GM23338 (cell line): Measurements from ENCODE around the gene AGPAT3. TPM values are rescaled to one million over a fixed set of nuclear protein-coding genes. Genes with fewer than 3 reads are reported as not detected.

Source experiments
- ATAC-seq: fragments of 200-7000 bp; cut with Tn5 transposase; 3 replicates; pipeline ENCODE4 v1.9.1; 2020
- DNase-seq: peaks from one replicate; pipeline ENCODE4 v3.0.0-alpha.2; 2015; ENCODE audit warnings: low spot score
- H2AFZ ChIP-seq: fragments of 200-600 bp; sonication (generic); 2 replicates; pipeline ENCODE4 v1.8.0; 2016; ENCODE audit warnings: antibody characterized with exemption, mild to moderate bottlenecking, moderate library complexity
- H3F3A ChIP-seq: fragments of 200-600 bp; sonication (generic); replicated peaks from 2 replicates; pipeline ENCODE4 v1.8.0; 2017; ENCODE audit warnings: antibody characterized with exemption, mixed run types, low read depth
- H3K27ac ChIP-seq: fragments of 200-600 bp; sonication (generic); 2 replicates; pipeline ENCODE4 v1.6.1; 2016; ENCODE audit warnings: low read depth
- H3K27me3 ChIP-seq: fragments of 200-600 bp; sonication (generic); 2 replicates; pipeline ENCODE4 v1.8.0; 2016; ENCODE audit warnings: mild to moderate bottlenecking, mixed run types, moderate library complexity; ENCODE audit not compliant: insufficient read depth
- H3K36me3 ChIP-seq: fragments of 200-600 bp; sonication (generic); 2 replicates; pipeline ENCODE4 v1.8.0; 2016; ENCODE audit warnings: mild to moderate bottlenecking; ENCODE audit not compliant: insufficient read depth
- H3K4me1 ChIP-seq: fragments of 200-600 bp; sonication (generic); 2 replicates; pipeline ENCODE4 v1.8.0; 2016; ENCODE audit warnings: mild to moderate bottlenecking, moderate library complexity; ENCODE audit not compliant: insufficient read depth
- H3K4me2 ChIP-seq: fragments of 200-600 bp; sonication (generic); 2 replicates; pipeline ENCODE4 v1.7.1; 2017; ENCODE audit warnings: mixed run types
- H3K4me3 ChIP-seq: fragments of 200-600 bp; sonication (generic); 2 replicates; pipeline ENCODE4 v1.6.1; 2016; ENCODE audit warnings: mixed run types
- H3K79me2 ChIP-seq: fragments of 200-600 bp; sonication (generic); replicated peaks from 2 replicates; pipeline ENCODE4 v1.8.0; 2017; ENCODE audit warnings: mild to moderate bottlenecking; ENCODE audit not compliant: insufficient read depth
- H3K9me2 ChIP-seq: fragments of 200-600 bp; sonication (generic); 2 replicates; pipeline ENCODE4 v1.8.0; 2017; ENCODE audit not compliant: insufficient read depth
- H4K20me1 ChIP-seq: fragments of 200-600 bp; sonication (generic); replicated peaks from 2 replicates; pipeline ENCODE4 v1.8.0; 2017; ENCODE audit warnings: mild to moderate bottlenecking; ENCODE audit not compliant: insufficient read depth
- H3K27ac Mint-ChIP-seq: 2 replicates; pipeline ENCODE4 v1.8.0; 2020; ENCODE audit warnings: inconsistent platforms, mild to moderate bottlenecking, moderate library complexity, mixed read lengths
- H3K27me3 Mint-ChIP-seq: 3 replicates; pipeline ENCODE4 v1.8.0; 2022; ENCODE audit warnings: low read depth, mild to moderate bottlenecking, moderate library complexity, mixed read lengths, inconsistent platforms; ENCODE audit not compliant: insufficient read depth, poor library complexity
- H3K36me3 Mint-ChIP-seq: 3 replicates; pipeline ENCODE4 v1.8.0; 2021; ENCODE audit warnings: low read depth, mild to moderate bottlenecking, inconsistent platforms, moderate library complexity, mixed read lengths
- H3K4me1 Mint-ChIP-seq: 3 replicates; pipeline ENCODE4 v1.8.0; 2020; ENCODE audit warnings: mild to moderate bottlenecking, inconsistent platforms, mixed read lengths
- H3K4me3 Mint-ChIP-seq: 3 replicates; pipeline ENCODE4 v1.8.0; 2021; ENCODE audit warnings: moderate library complexity, mild to moderate bottlenecking, inconsistent platforms, mixed read lengths
- H3K9me3 Mint-ChIP-seq: 3 replicates; pipeline ENCODE4 v1.8.0; 2020; ENCODE audit warnings: moderate library complexity, mild to moderate bottlenecking, inconsistent platforms, mixed read lengths
- CREB1 ChIP-seq: fragments of 250-450 bp; sonication (Bioruptor Pico); IDR thresholded peaks from 2 replicates; pipeline ENCODE4 v1.5.0; 2020; ENCODE audit warnings: low read depth, mild to moderate bottlenecking, moderate library complexity
- CTCF ChIP-seq, 2 experiments: fragments of 200-600 bp in 1 of 2; sonication (generic) in 1 of 2; conservative IDR thresholded peaks; 2 replicates each; pipeline versions ENCODE4 v1.5.1 to v1.6.1; 2016 to 2017; ENCODE audit warnings: antibody characterized with exemption in 2 of 2, low read depth in 2 of 2, mild to moderate bottlenecking in 2 of 2, moderate library complexity in 1 of 2
- ETS1 ChIP-seq: IDR thresholded peaks from 2 replicates; pipeline ENCODE4 v1.6.1; 2016; ENCODE audit warnings: antibody characterized with exemption
- EZH2 ChIP-seq: fragments of 200-600 bp; sonication (generic); IDR thresholded peaks from one replicate; pipeline ENCODE4 v1.8.0; 2017; ENCODE audit warnings: antibody characterized with exemption, mild to moderate bottlenecking, low read depth; ENCODE audit not compliant: unreplicated experiment
- JUNB ChIP-seq: IDR thresholded peaks from one replicate; pipeline ENCODE4 v1.6.1; 2016; ENCODE audit warnings: antibody characterized with exemption; ENCODE audit not compliant: unreplicated experiment
- NANOG ChIP-seq: IDR thresholded peaks from 2 replicates; pipeline ENCODE4 v1.6.1; 2016; ENCODE audit warnings: antibody characterized with exemption, borderline replicate concordance
- POLR2AphosphoS5 ChIP-seq: IDR thresholded peaks from 2 replicates; pipeline ENCODE4 v1.6.1; 2016; ENCODE audit warnings: antibody characterized with exemption, low read depth
- REST ChIP-seq: IDR thresholded peaks from one replicate; pipeline ENCODE4 v1.6.1; 2018; ENCODE audit warnings: antibody characterized with exemption; ENCODE audit not compliant: unreplicated experiment
- STAT1 ChIP-seq: IDR thresholded peaks from one replicate; pipeline ENCODE4 v1.6.1; 2016; ENCODE audit warnings: antibody characterized with exemption; ENCODE audit not compliant: unreplicated experiment
- ZNF114 ChIP-seq: fragments of 250-450 bp; sonication (Bioruptor Pico); IDR thresholded peaks from 2 replicates; pipeline ENCODE4 v1.5.0; 2020; ENCODE audit warnings: mild to moderate bottlenecking, moderate library complexity
- ZNF331 ChIP-seq: fragments of 250-450 bp; sonication (Bioruptor Pico); IDR thresholded peaks from 2 replicates; pipeline ENCODE4 v1.5.0; 2020; ENCODE audit warnings: low read depth, mild to moderate bottlenecking, moderate library complexity
- polyA plus RNA-seq: library from polyadenylated mRNA; unstranded; fragments of >200 nt; fragmentation: Nextera tagmentation; extraction: Ambion mirVana; gene quantifications from 2 replicates; pipeline ENCODE4 v1.2.1, GENCODE V29; 2016
- total RNA-seq: library from RNA; depleted of rRNA; stranded (reverse); fragments of >200 nt; shearing (Covaris generic); gene quantifications from 2 replicates; pipeline ENCODE4 v1.2.3, GENCODE V29; 2014

AGPAT3 gene
- total and polyA plus RNA-seq, 2 experiments from 2014 or later, result 2.1 to 6.1 TPM

GRCh38 chr21:43866260-43866629 is 1.2 kb downstream of the AGPAT3 start:
- peak overlapping the region; percentile 64 for H3K4me3 Mint-ChIP-seq
- peak; percentile 29 for ATAC-seq
- H3K4me3 ChIP-seq, result peak overlapping the region; percentile 60
- H3K27me3 ChIP-seq, result peaks cover 30% of the 10 kb centered on the region
- H3K9me2 ChIP-seq, result no peaks in the 10 kb centered on the region
- H4K20me1 ChIP-seq, result no peaks in the 10 kb centered on the region
- H3F3A ChIP-seq, result peaks cover 12% of the 10 kb centered on the region; the same call in 1 of the 2 replicates
- H3K4me2 ChIP-seq, result peak overlapping the region; percentile 76
- H3K27ac ChIP-seq, result no peak overlapping the region
- DNase-seq, result peak; percentile 59
- H3K27me3 Mint-ChIP-seq, result peaks cover 23% of the 10 kb centered on the region
- TF ChIP-seq ETS1, result no peak
- no peak for TF ChIP-seq EZH2
- no peak for TF ChIP-seq REST
- no peak for TF ChIP-seq STAT1
- no peak for TF ChIP-seq NANOG
- no peak for TF ChIP-seq CREB1 (CRISPR knock-in tag)
- TF ChIP-seq ZNF331, result no peak
- TF ChIP-seq JUNB, result no peak
- no peak for TF ChIP-seq POLR2AphosphoS5
- TF ChIP-seq ZNF114 (CRISPR knock-in tag), result no peak
- TF ChIP-seq CTCF (conservative IDR thresholded peaks at IDR 0.05; ENCODE audit: low read depth in 2 of 2), result no peak
- no peaks in the 10 kb centered on the region for H3K79me2 ChIP-seq
- H2AFZ ChIP-seq, result no peak overlapping the region
- no peaks in the 10 kb centered on the region for H3K36me3 Mint-ChIP-seq
- H3K4me1 Mint-ChIP-seq, result peaks cover 17% of the 10 kb centered on the region
- H3K27ac Mint-ChIP-seq, result no peak overlapping the region
- no peaks in the 10 kb centered on the region for H3K36me3 ChIP-seq
- H3K4me1 ChIP-seq, result peaks cover 10% of the 10 kb centered on the region
- H3K9me3 Mint-ChIP-seq, result no peaks in the 10 kb centered on the region
